Thoracic aorta (tissue), 2 donors: ENCODE results near the gene RAB38. TPM values are rescaled to one million over a fixed set of nuclear protein-coding genes. Genes with fewer than 3 reads are reported as not detected.

Experiments used
- ATAC-seq: fragments of 150-250 bp; one replicate; pipeline ENCODE4 v1.8.0; 2017; ENCODE audit warnings: low read depth; ENCODE audit not compliant: insufficient number of reproducible peaks, low FRiP score
- DNase-seq: peaks from one replicate; pipeline ENCODE4 v3.0.0-alpha.2; 2020; ENCODE audit warnings: low spot score
- H3K27ac ChIP-seq, 2 donors: fragments of 200-600 bp; sonication (generic); 1 replicate in 1 of 2; 2 replicates in 1 of 2; pipeline ENCODE4 v1.5.1; 2016; ENCODE audit warnings: mild to moderate bottlenecking in 2 of 2, moderate library complexity in 2 of 2
- H3K27me3 ChIP-seq: fragments of 200-600 bp; sonication (generic); replicated peaks from 2 replicates; pipeline ENCODE4 v1.6.0; 2016; ENCODE audit warnings: mild to moderate bottlenecking; ENCODE audit not compliant: insufficient read depth
- H3K36me3 ChIP-seq: fragments of 200-600 bp; sonication (generic); one replicate; pipeline ENCODE4 v1.5.1; 2016
- H3K4me1 ChIP-seq, 2 donors: fragments of 200-600 bp; sonication (generic); 1 replicate in 1 of 2; 2 replicates in 1 of 2; pipeline versions ENCODE4 v1.5.1 to v1.6.0; 2016; ENCODE audit warnings: low read depth in 2 of 2, mild to moderate bottlenecking in 1 of 2; ENCODE audit not compliant: control insufficient read depth in 1 of 2
- H3K4me3 ChIP-seq: fragments of 200-600 bp; sonication (generic); 2 replicates; pipeline ENCODE4 v1.5.1; 2016; ENCODE audit warnings: mild to moderate bottlenecking
- H3K9me3 ChIP-seq: fragments of 200-600 bp; sonication (generic); 2 replicates; pipeline ENCODE4 v1.5.1; 2016
- CTCF ChIP-seq: fragments of 200-600 bp; sonication (generic); IDR thresholded peaks from one replicate; pipeline ENCODE4 v1.5.1; 2019; ENCODE audit warnings: antibody characterized with exemption
- total RNA-seq, 2 donors: library from RNA; depleted of rRNA; stranded (reverse); fragments of >200 nt; gene quantifications; one replicate each; pipeline versions ENCODE4 v1.1.0 to v1.2.3, GENCODE V29; 2016

Gene RAB38
- total RNA-seq, 2 donors from 2014 or later, result 0.56 to 2.3 TPM

- Histone ChIP-seq H3K27me3 (no peaks in the 10 kb centered on the region), H3K36me3 (no peaks in the 10 kb centered on the region), H3K4me1 (no peaks in the 10 kb centered on the region), H3K9me3 (no peaks in the 10 kb centered on the region), H3K27ac (no peak overlapping the region), H3K4me3 (no peak overlapping the region)
- no peak for DNase-seq
- no peak for TF ChIP-seq CTCF
- no peak for ATAC-seq
Observed at GRCh38 chr11:88087337-88087736, 87.9 kb downstream of the RAB38 start.

GRCh38 chr11:88086297-88086696 is 88.9 kb downstream of the RAB38 start:
- ATAC-seq (no peak), DNase-seq (no peak)
- Histone ChIP-seq H3K4me3 (no peak overlapping the region), H3K27ac (no peak overlapping the region), H3K36me3 (no peaks in the 10 kb centered on the region), H3K27me3 (no peaks in the 10 kb centered on the region), H3K4me1 (no peaks in the 10 kb centered on the region), H3K9me3 (no peaks in the 10 kb centered on the region)
- TF ChIP-seq CTCF, result no peak

GRCh38 chr11:88070437-88070836 is 104.8 kb downstream of the RAB38 start:
- no peaks in the 10 kb centered on the region for H3K9me3 ChIP-seq
- no peak overlapping the region for H3K27ac ChIP-seq
- ATAC-seq, result no peak
- H3K4me1 ChIP-seq, result no peaks in the 10 kb centered on the region
- H3K36me3 ChIP-seq, result no peaks in the 10 kb centered on the region
- H3K4me3 ChIP-seq, result no peak overlapping the region
- H3K27me3 ChIP-seq, result no peaks in the 10 kb centered on the region
- TF ChIP-seq CTCF, result no peak
- DNase-seq, result no peak

GRCh38 chr11:88068848-88069554 is 106.2 kb downstream of the RAB38 start:
- no peaks in the 10 kb centered on the region for H3K9me3 ChIP-seq
- H3K4me1 ChIP-seq, result no peaks in the 10 kb centered on the region
- H3K27me3 ChIP-seq, result no peaks in the 10 kb centered on the region
- H3K36me3 ChIP-seq, result no peaks in the 10 kb centered on the region
- no peak overlapping the region for H3K4me3 ChIP-seq
- no peak for TF ChIP-seq CTCF
- H3K27ac ChIP-seq, result no peak overlapping the region
- DNase-seq (no peak), ATAC-seq (no peak)

- no peak overlapping the region for H3K4me3 ChIP-seq
- no peak for DNase-seq
- H3K27me3 ChIP-seq, result no peaks in the 10 kb centered on the region
- no peaks in the 10 kb centered on the region for H3K4me1 ChIP-seq
- H3K9me3 ChIP-seq, result no peaks in the 10 kb centered on the region
- ATAC-seq, result no peak
- no peak overlapping the region for H3K27ac ChIP-seq
- H3K36me3 ChIP-seq, result no peaks in the 10 kb centered on the region
- no peak for TF ChIP-seq CTCF
Observed at GRCh38 chr11:88066090-88066489, 109.2 kb downstream of the RAB38 start.
